ENCODE results near the gene PGLYRP2.

GRCh38 chr19:15447057-15447456 is 32.2 kb downstream of the PGLYRP2 start:
- TF ChIP-seq, protein P1, sequence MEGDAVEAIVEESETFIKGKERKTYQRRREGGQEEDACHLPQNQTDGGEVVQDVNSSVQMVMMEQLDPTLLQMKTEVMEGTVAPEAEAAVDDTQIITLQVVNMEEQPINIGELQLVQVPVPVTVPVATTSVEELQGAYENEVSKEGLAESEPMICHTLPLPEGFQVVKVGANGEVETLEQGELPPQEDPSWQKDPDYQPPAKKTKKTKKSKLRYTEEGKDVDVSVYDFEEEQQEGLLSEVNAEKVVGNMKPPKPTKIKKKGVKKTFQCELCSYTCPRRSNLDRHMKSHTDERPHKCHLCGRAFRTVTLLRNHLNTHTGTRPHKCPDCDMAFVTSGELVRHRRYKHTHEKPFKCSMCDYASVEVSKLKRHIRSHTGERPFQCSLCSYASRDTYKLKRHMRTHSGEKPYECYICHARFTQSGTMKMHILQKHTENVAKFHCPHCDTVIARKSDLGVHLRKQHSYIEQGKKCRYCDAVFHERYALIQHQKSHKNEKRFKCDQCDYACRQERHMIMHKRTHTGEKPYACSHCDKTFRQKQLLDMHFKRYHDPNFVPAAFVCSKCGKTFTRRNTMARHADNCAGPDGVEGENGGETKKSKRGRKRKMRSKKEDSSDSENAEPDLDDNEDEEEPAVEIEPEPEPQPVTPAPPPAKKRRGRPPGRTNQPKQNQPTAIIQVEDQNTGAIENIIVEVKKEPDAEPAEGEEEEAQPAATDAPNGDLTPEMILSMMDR (IDR thresholded peaks at IDR 0.05): no peak
- TF ChIP-seq POLR2AphosphoS5 (IDR thresholded peaks at IDR 0.05): no peak

Data from upper lobe of left lung (tissue), 4 donors.